ENCODE measurements around the gene ABCC10.

Gene ABCC10

GRCh38 chr6:43454290-43454695 is 27.0 kb downstream of the ABCC10 start:
- peak; percentile 88; the same call in 1 of the 2 replicates for TF ChIP-seq CTCF (IDR thresholded peaks at IDR 0.05; ENCODE audit: low read length)
- TF ChIP-seq EZH2 (IDR thresholded peaks at IDR 0.05; ENCODE audit: borderline replicate concordance, low read length) = no peak
- peaks cover 30% of the 10 kb centered on the region for H3K36me3 ChIP-seq (ENCODE audit: insufficient read depth, low read length)
- peak overlapping the region; percentile 76 for H3K4me2 ChIP-seq (ENCODE audit: low read length)
- H3K4me3 ChIP-seq (ENCODE audit: low read depth, low read length, poor library complexity, severe bottlenecking) = peak overlapping the region; percentile 50
- H3K9ac ChIP-seq (ENCODE audit: low read length) = no peak overlapping the region
- H3K79me2 ChIP-seq (ENCODE audit: insufficient read depth, low read length) = no peaks in the 10 kb centered on the region
- no peaks in the 10 kb centered on the region for H3K27me3 ChIP-seq (ENCODE audit: insufficient read depth, low read length)
- H3K9me3 ChIP-seq (ENCODE audit: low read length) = no peaks in the 10 kb centered on the region
- peaks cover 20% of the 10 kb centered on the region for H3K4me1 ChIP-seq (ENCODE audit: insufficient read depth, low read length, severe bottlenecking)
- H3K27ac ChIP-seq (ENCODE audit: low read depth, low read length, poor library complexity, severe bottlenecking) = no peak overlapping the region
- H3F3A ChIP-seq (ENCODE audit: insufficient read depth, low read length) = no peaks in the 10 kb centered on the region
- H3K9me2 ChIP-seq (ENCODE audit: low read depth, low read length) = no peaks in the 10 kb centered on the region
- H4K20me1 ChIP-seq (ENCODE audit: insufficient read depth, low read length) = no peaks in the 10 kb centered on the region
- H2AFZ ChIP-seq (ENCODE audit: low read length) = no peak overlapping the region

GRCh38 chr6:43454696-43455530 is 27.6 kb downstream of the ABCC10 start:
- Histone ChIP-seq H3K9ac (ENCODE audit: low read length) (no peak overlapping the region; the same call in 1 of the 2 replicates), H3K4me1 (ENCODE audit: insufficient read depth, low read length, severe bottlenecking) (peaks cover 20% of the 10 kb centered on the region), H2AFZ (ENCODE audit: low read length) (no peak overlapping the region), H3F3A (ENCODE audit: insufficient read depth, low read length) (no peaks in the 10 kb centered on the region), H3K27me3 (ENCODE audit: insufficient read depth, low read length) (no peaks in the 10 kb centered on the region), H3K9me2 (ENCODE audit: low read depth, low read length) (no peaks in the 10 kb centered on the region), H3K4me3 (ENCODE audit: low read depth, low read length, poor library complexity, severe bottlenecking) (peak overlapping the region; percentile 50), H3K79me2 (ENCODE audit: insufficient read depth, low read length) (no peaks in the 10 kb centered on the region), H3K4me2 (ENCODE audit: low read length) (peak overlapping the region; percentile 76), H3K9me3 (ENCODE audit: low read length) (no peaks in the 10 kb centered on the region), H3K36me3 (ENCODE audit: insufficient read depth, low read length) (peaks cover 28% of the 10 kb centered on the region), H4K20me1 (ENCODE audit: insufficient read depth, low read length) (no peaks in the 10 kb centered on the region), H3K27ac (ENCODE audit: low read depth, low read length, poor library complexity, severe bottlenecking) (no peak overlapping the region)
- no peak for TF ChIP-seq EZH2 (IDR thresholded peaks at IDR 0.05; ENCODE audit: borderline replicate concordance, low read length)
- peak; percentile 11; the same call in 1 of the 2 replicates for TF ChIP-seq CTCF (IDR thresholded peaks at IDR 0.05; ENCODE audit: low read length)

- Histone ChIP-seq H3K9me3 (ENCODE audit: low read length) (no peaks in the 10 kb centered on the region), H3K4me3 (ENCODE audit: low read depth, low read length, poor library complexity, severe bottlenecking) (peak within 1 kb of the TSS; percentile 53), H3K9ac (ENCODE audit: low read length) (no peak within 1 kb of the TSS; the same call in 1 of the 2 replicates), H3K4me1 (ENCODE audit: insufficient read depth, low read length, severe bottlenecking) (peaks cover 20% of the 10 kb centered on the region), H3K27ac (ENCODE audit: low read depth, low read length, poor library complexity, severe bottlenecking) (no peak within 1 kb of the TSS), H3K27me3 (ENCODE audit: insufficient read depth, low read length) (no peaks in the 10 kb centered on the region), H3K36me3 (ENCODE audit: insufficient read depth, low read length) (peaks cover 20% of the 10 kb centered on the region), H2AFZ (ENCODE audit: low read length) (no peak within 1 kb of the TSS), H3K9me2 (ENCODE audit: low read depth, low read length) (no peaks in the 10 kb centered on the region), H4K20me1 (ENCODE audit: insufficient read depth, low read length) (no peaks in the 10 kb centered on the region), H3K79me2 (ENCODE audit: insufficient read depth, low read length) (no peaks in the 10 kb centered on the region), H3K4me2 (ENCODE audit: low read length) (peak within 1 kb of the TSS; percentile 76), H3F3A (ENCODE audit: insufficient read depth, low read length) (no peaks in the 10 kb centered on the region)
- TF ChIP-seq EZH2 (IDR thresholded peaks at IDR 0.05; ENCODE audit: borderline replicate concordance, low read length) (no peak), CTCF (IDR thresholded peaks at IDR 0.05; ENCODE audit: low read length) (no peak)
Measured at GRCh38 chr6:43455531-43456428, 28.4 kb downstream of the ABCC10 start, which contains the start of gene DLK2. DLK2 (minus strand) TSS chr6:43455548; CDS start chr6:43454825, 723 bp downstream.

Measured in OCI-LY1 (cell line).